ENCODE measurements around the gene PTRH1. TPM values are rescaled to one million over a fixed set of nuclear protein-coding genes. Genes with fewer than 3 reads are reported as not detected.

PTRH1 gene
- total and polyA plus RNA-seq, 2 of the 13 experiments (the other 11 are each of a cell fraction or from before 2014, with no cell fraction given) = 4.0 to 10.4 TPM

GRCh38 chr9:127714951-127715469 is 453 bp downstream of the PTRH1 start (continued):
- TF ChIP-seq ZNF414 (CRISPR knock-in tag; IDR thresholded peaks at IDR 0.05) (no peak), ZNF350 (CRISPR knock-in tag; IDR thresholded peaks at IDR 0.05; ENCODE audit: borderline replicate concordance, low read depth) (no peak), FOXP4 (CRISPR knock-in tag; IDR thresholded peaks at IDR 0.05) (no peak), ZNF710 (CRISPR knock-in tag; IDR thresholded peaks at IDR 0.05; ENCODE audit: borderline replicate concordance) (peak; percentile 21; the same call in 1 of the 2 replicates), GFI1 (CRISPR knock-in tag; IDR thresholded peaks at IDR 0.05; ENCODE audit: borderline replicate concordance) (no peak), RORA (CRISPR knock-in tag; IDR thresholded peaks at IDR 0.05) (no peak), DMAP1 (CRISPR knock-in tag; IDR thresholded peaks at IDR 0.05) (no peak), ZNF17 (CRISPR knock-in tag; IDR thresholded peaks at IDR 0.05) (no peak), BHLHE40 (IDR thresholded peaks at IDR 0.05; ENCODE audit: low read length) (0 out of 2 replicates have a peak, but pooled peaks have one; percentile 10)
